GM23248 (cell line): ENCODE data around the gene RRN3.

Experiments used
- EZH2 ChIP-seq: fragments of 200-600 bp; sonication (generic); IDR thresholded peaks from 2 replicates; pipeline ENCODE4 v1.6.1; 2018; ENCODE audit warnings: antibody characterized with exemption, mild to moderate bottlenecking; ENCODE audit not compliant: insufficient read depth, poor library complexity, severe bottlenecking
- EZH2phosphoT487 ChIP-seq: fragments of 200-600 bp; sonication (generic); IDR thresholded peaks from 2 replicates; pipeline ENCODE4 v1.6.1; 2018; ENCODE audit warnings: antibody characterized with exemption, moderate library complexity, mild to moderate bottlenecking, low read depth; ENCODE audit not compliant: insufficient read depth

DNA sequence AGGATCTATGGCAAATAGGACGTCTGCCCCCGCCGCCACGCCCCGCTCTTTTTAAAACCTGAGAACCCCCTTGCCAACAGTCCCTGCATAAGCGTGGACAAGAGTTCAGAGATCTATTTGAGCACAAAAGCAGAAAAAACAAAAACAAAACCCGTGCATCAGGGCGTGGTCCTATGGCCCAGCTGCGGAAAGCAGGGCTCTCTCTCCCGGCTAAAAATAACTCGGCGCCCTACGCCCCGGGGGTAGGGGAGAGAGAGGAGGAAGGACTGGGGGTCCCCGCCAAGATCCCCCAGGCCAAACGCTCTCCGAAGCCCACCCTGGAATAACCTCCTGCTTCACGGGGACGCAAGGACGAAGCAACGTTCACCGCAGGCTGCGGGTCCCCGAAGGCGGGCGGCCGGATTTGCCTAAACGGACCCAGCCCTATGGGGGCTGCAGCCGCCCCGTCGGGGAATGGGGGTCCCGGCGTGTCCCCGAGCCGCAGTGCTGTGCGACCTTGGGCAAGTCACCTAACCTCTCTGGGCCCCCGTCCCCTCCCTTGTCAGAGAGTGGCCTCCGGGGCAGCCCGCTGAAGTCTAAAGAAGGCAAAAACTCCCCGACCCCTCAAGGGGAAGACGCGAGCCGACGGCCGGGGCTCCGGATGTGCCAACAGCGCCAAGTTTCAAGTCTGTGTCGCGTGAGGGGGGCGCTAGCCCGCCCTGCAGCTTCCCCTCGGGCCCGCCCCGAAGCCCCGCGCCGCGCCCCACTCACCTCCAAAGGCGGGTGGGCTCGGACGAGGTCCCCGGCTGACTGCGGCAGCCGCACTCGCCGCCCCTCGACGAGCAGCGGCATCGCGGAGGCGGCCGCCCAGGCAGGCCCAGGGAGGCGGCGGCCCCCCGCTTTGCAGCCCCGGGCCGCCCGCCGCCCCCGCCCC is 38.7 kb downstream of the RRN3 start:
- TF ChIP-seq EZH2phosphoT487 (no peak), EZH2 (no peak)
